Airway epithelial cell (primary cell): ENCODE results near the gene PTP4A1. TPM values are rescaled to one million over a fixed set of nuclear protein-coding genes. Genes with fewer than 3 reads are reported as not detected.

ENCODE experiments used
- total RNA-seq: library from RNA; depleted of rRNA; stranded (reverse); fragments of >200 nt; gene quantifications from 2 replicates; pipeline ENCODE4 v1.2.3, GENCODE V29; 2015

The PTP4A1 gene
- 27.4 and 48.6 TPM in 2 replicates for total RNA-seq

GRCh38 chr6:63572044-63572746 is at the start of gene PTP4A1, which contains the start of gene LOC128125822:
Gene PTP4A1, plus strand, starts transcription at chr6:63572480. Its CDS starts 4,401 bp downstream, at chr6:63576881.
Gene LOC128125822, plus strand, starts transcription at chr6:63572480.

Other genes with a start within 250 kb of the PTP4A1 start
- gene PHF3, start 63.3 kb downstream of the PTP4A1 start, total RNA-seq, result 17.1 and 24.2 TPM in 2 replicates